Tibial nerve (tissue), 4 donors: ENCODE data around the gene JMY.

Experiments
- CTCF ChIP-seq, 5 experiments: fragments of 200-600 bp in 3 of 5; fragments of 450-650 bp in 2 of 5; sonication (generic) in 3 of 5; IDR thresholded peaks; one replicate each; pipeline ENCODE4 v1.5.1; 2016 to 2019; ENCODE audit warnings: antibody characterized with exemption in 5 of 5, mild to moderate bottlenecking in 3 of 5, moderate library complexity in 2 of 5
- EP300 ChIP-seq, 2 donors: sonication (generic); formaldehyde crosslinking; IDR thresholded peaks; one replicate each; pipeline ENCODE4 v1.6.1; 2017; ENCODE audit warnings: antibody characterized with exemption in 2 of 2, mild to moderate bottlenecking in 1 of 2
- POLR2A ChIP-seq, 2 donors: fragments of 450-650 bp; IDR thresholded peaks; one replicate each; pipeline ENCODE4 v1.6.1; 2017; ENCODE audit warnings: antibody characterized with exemption in 2 of 2, mild to moderate bottlenecking in 2 of 2, moderate library complexity in 2 of 2

GRCh38 chr5:79285285-79285684 is 49.4 kb downstream of the JMY start:
- TF ChIP-seq CTCF (IDR thresholded peaks at IDR 0.05) (no peak), POLR2A (IDR thresholded peaks at IDR 0.05) (no peak), EP300 (IDR thresholded peaks at IDR 0.05) (no peak)
